ENCODE measurements around the gene ISOC2.

DNA sequence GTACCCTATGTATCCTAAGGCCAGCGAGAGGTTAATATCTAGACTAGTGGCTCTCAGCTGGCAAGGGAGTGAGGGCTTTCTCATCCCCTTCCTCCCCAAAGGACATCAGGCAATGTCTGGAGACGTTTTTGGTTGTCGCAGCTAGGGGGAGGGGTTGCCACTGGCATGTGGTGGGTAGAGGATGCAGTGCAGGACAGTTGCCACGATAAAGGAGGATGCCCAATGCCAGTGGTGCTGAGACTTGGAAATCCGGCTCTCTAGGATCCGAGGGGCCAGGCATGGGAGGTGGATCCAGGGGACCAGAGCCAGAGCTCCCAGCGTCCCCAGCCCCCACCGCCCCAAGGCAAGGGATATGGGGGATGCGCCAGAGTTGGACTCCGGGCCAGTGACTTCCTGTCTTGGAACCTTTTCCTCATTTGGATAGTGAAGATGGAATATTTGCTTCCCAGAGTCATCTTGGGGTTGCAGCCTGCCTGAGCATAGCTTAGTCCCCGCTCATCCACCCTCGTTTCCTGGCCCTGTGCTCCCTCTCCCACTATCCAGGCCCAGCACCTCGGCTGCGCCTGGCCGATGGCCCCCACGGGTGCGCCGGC is 31.7 kb upstream of the ISOC2 start:
- TF ChIP-seq SP1 (IDR thresholded peaks at IDR 0.05): no peak
- TF ChIP-seq CTBP1 (IDR thresholded peaks at IDR 0.05; ENCODE audit: borderline replicate concordance): no peak
- no peak for TF ChIP-seq SUZ12 (IDR thresholded peaks at IDR 0.05)
- no peak for TF ChIP-seq ELF4 (IDR thresholded peaks at IDR 0.05)
- TF ChIP-seq NFRKB (IDR thresholded peaks at IDR 0.05): no peak
- no peak for TF ChIP-seq FOXK2 (IDR thresholded peaks at IDR 0.05)
- TF ChIP-seq BHLHE40 (IDR thresholded peaks at IDR 0.05; ENCODE audit: borderline replicate concordance): no peak
- no peak for TF ChIP-seq LEF1 (IDR thresholded peaks at IDR 0.05; ENCODE audit: borderline replicate concordance)
